Activated naive CD4-positive, alpha-beta T cell (primary cell): ENCODE results near the gene SULF2.

Experiments used
- DNase-seq, 4 experiments: peaks; one replicate each; lab custom pipeline; 2025; lab: John Stamatoyannopoulos, UW

Gene SULF2

DNA sequence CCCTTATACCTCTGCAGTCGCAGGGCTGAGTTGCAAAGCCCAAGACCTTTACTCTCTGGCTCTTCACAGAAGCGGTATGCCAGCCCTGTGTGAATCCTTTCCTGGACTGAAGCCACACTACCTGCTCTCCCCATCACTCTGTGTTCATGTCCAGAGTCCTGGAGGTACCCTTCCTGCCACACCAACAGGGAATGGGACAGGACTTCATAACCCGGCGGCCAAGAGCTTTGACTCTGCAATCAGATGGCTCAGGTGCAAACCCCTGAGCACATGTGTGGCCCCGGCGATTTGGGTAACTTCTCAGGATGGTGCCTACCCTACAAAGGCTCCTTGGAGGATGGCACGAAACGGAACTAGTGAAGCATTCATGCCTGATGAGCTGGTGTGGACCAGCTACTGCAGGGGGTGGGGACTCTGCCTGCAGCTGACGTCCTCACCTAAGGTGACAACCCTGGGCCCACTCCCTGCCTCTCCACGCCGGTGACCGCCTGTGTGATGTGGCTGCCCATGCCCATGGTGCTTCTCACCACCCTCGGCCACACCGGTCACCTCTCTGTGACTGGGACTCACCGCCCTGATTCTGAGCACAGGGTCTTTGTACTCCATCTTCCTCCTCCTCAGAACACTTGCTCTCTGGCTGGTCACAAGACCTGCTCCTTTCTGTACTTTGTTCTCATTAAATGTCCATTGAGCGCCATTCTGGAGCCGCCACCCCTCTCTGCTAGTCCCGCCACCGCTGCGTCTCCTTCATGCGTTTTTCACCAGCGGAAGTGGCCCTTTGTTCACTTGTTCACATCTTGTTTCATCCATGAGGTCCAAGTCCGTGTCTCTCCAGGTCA lies 116.7 kb downstream of the SULF2 start:
- DNase-seq: no peak

DNA sequence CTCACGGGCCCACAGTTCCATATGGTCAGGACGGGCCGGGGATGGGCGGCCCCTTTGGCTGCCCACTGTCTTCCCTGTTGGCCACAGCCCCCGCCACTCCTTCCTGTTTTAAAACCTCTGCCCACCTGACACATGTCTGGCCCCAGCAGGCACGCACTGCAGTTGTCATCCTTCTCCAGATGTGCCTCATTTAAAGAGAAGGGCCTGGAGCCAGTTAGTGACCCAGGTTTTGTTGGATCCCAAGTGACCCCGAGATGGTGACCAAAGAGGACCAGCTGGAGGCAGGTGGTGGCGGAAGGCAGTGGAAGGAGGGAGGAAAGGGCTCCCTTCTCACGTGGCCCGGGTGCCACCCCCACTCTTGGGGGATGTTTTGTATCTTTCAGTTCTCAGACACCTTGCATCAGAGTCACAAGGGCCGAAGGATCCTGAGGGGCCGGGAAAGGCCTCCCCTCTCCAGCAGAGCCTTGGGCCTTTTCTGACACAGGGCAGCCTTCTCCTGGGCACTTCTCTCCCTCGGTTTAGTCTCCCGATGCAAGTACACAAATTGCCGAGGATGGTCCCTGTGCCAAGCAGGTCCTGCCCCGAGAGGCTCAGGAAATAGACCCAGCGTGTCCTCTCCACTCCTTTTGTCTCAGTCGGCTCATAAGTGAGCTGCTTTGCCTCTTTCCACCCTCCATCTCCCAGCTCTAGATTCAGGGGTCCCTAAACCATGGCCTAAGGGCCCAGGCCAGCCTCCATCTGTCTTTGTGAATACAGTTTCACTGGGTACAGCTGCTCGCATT lies 117.6 kb downstream of the SULF2 start:
- DNase-seq: no peak

DNA sequence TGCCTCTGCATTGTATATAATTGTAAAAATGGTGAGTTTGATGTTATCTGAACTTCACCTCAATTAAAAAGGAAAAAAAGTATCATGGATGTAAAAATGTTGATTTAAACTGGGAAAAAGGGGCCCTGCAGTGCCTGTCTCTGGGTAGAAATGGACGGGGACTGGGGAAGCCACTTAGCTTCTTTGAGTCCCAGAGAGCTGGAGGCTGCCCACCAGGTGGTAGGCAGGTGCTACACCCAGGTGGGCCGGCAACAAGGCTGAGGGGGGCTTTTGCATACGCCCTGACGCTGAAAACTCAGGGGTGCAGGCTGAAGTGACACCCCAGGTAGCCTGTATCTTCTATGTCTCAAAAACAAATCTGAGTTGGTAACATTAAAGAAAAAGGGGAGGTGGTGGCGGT lies 118.2 kb downstream of the SULF2 start:
- DNase-seq: no peak

DNA sequence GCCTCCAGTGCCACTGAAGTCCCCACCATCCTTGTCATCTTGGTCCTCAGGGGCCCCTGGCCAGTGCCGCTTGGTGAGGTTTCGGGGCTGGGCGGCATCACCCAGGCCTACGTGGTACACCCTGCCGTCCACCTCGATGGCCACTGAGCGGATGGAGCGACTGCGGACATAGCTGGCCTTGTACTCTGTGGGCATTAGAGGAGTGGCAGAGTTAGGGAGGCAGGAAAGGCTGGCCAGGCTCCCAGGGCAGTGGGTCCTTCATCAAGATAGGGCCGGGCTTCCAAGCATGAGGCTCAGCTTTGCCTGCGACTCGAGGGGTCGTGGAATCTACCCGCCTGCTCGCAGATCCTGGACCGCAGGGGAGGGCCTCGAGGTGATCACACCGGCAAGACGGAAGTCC lies 119.0 kb downstream of the SULF2 start:
- DNase-seq: no peak

DNA sequence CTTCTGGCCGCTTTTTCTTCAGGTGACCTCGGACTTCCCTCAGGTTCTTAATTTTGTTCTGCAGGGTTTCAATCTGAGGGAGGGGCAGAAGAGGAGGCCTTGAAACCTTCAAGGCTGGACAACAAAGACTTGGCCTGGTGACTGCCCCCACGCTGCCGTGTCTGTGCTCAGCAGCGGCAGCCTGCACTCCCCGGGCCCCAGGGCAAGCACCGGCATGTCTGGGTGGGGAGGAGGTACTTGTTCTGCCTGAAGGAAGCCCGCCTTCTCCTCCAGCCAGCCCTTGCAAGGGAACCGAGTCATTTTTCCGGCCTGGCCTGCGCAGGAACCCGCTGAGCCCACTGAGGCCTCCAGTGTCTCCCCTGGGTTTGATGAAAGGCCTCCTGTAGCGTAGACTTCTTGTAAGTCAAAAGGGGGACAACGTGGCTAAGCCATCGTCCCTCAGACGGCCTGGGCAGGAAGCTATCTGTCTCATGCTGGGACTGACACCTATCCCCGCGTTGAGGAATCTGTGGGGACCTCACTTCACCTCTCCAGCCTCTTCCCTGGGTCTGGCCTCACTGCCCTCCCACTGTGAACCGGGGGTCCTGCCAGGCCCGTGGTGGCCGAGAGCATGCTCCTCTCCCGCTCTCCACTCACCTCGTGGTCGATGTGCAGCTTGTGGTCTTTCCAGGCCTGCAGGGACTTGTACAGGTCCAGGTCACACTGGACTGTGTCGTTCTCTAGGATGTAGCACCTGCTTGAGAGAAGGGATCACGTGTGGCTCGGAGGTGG lies 119.9 kb downstream of the SULF2 start:
- DNase-seq: no peak

DNA sequence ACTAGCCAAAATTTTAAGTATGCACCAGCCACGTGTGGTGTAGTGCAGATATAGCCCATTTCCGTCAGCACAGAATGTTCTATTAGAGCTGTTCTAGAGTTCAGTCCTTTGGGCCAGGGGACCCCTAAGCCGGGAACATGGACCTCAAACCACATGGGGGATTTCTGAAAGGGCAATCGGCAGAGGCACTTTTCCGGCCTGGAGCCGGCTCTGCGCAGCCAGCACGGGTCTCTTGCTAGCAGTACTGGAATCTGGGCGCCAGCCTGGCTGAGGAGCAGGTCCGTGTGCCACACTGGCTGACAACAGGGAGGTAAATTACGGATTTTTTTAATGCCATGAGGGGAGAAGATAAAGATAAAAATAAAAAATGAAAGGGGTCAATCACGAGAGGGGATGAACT lies 120.5 kb downstream of the SULF2 start:
- no peak for DNase-seq

DNA sequence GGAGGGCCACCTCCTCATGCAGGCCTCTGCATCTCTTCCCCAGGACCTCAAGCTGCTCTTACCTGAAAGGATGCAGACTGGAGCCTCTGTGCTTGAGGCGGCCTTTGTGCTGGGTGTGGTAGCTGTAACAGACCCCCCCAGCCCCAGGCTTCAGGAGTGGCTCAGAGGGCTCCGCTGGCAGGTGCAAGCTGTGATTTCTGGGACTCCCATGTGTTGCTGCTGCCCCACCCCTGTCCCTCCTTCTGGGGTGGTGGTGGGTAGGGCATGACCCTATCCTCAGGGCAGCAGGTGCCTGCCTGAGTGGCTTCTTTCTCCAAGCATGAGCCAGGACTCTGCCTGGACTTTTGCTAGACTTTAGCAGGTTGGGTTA lies 121.2 kb downstream of the SULF2 start:
- no peak for DNase-seq

DNA sequence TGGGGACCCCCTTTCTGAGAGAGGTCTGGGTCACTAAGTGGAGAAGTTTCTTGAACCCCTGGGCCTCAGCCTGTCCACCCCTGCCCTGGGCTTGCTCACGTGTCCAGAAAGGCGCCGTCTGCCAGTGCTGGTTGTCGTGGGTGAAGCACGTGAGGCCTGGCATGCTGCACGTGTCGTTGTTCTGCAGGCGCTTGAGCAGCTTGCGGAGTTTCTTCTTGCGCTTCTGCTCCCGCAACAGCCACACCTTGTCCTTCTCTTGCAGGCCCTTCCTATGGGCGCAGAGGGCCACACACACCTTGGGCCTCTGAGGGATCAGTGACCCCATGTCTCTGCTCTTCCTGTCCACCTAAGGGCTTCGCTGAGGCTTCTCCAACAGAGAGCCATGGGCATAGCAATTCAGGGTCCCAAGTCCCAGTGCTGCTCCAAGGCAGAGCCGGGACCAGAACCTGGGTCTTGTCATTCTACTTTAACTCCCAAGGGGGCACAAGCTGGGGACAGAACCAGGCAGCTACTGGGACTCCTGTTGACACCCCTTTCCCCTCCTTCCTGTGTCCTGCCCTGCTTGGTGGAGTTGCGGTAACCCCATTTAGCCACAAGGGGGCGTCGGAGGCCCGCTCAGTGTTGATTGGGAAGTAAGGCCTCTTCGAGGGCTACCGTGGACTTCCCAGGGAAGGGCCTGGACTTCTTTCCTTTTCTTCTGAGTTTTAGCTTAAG lies 121.8 kb downstream of the SULF2 start:
- peak; percentile 40 to 63 (median 55) for DNase-seq

DNA sequence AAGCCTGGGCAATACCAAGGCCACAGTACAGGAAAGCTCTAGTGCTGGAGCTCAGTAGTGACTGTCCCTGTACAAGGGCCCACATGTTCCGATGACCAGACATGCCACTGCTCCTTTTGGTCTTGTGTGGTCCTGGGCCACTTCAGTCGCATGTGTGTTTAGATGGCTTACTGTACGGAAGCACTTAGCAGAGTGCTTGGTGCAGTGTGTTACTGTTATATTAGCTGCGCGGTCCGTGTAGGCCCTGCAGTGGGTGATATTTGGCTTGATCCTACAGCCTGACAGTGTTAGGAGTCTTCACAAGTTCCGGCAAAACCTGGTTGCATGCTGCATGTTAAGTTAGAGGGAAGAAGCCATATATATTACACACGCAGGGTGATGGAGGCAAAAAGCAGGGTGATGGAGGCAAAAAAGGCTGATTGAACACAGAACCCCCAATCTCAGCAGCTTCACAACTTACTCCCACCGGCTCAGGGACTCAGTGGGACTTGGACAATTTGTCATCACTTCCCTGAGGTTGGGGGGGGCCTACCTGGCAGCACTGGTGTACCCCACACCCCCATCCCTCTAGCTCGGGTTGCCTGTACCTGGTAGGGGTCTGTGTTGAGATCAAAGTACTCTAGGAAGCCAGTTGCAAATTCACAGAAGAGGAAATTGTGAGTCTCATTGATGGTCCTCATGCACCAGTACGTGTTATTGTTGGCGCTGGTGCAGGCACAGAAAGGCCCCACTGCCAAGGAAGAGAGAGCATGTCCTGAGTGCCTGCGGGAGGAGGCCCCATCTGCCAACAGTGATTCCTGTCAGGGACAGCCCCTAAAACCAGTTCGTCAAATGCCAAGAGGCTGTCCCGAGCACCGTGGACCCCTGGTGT lies 122.6 kb downstream of the SULF2 start:
- no peak for DNase-seq

DNA sequence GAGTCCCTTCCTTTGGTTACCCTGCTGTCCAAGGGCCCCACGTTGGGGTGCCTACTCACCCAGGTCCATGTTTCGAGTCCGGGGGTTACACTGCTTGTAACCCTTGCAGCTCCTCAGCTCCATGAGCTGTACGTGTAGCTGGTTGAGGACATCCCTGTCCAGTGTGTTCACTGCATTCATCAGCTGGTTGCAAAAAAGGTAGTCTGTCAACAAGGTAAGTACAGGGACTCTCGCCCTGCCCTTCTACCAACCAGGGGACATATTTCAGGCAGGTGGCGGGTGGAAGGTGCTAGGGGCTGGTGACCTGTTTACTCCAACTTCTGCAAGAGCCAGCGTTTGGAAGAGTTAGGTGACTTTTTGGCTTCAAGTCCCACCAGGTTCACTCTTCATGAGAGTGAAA lies 123.6 kb downstream of the SULF2 start:
- DNase-seq: no peak

DNA sequence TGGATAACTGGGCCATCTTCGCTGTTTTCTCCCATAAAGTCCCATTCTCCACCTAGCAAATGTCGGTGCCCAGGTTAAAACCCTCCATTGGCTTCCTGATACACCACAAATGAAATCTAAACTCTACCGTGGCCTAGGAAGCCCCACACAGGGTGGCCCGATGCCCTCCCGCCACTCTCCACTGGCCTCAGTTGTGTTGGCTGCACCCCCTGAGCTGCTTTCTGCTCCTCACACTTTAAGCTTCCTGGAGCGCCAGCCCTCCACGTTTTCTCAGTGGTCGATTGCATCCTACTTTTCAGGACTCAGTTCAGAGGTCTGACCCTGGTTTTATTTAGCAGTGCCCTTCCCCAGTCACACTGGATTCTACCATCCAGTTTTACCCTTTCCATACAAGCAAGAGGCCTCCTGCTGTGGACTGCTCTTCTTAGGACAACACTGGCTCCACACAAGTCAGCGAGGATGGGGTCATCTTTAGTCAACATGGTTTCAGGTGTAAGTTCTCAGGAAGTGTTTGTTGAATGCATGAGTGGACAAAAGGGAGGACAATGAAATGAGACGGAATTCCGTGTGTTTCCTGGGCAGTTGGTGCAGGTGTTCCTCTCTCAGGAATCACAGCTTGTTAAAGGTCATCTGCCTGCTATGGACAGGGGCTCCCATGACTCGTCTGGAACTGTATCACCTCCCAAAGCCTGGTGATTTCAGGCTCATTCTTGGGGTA lies 124.1 kb downstream of the SULF2 start:
- DNase-seq: no peak

DNA sequence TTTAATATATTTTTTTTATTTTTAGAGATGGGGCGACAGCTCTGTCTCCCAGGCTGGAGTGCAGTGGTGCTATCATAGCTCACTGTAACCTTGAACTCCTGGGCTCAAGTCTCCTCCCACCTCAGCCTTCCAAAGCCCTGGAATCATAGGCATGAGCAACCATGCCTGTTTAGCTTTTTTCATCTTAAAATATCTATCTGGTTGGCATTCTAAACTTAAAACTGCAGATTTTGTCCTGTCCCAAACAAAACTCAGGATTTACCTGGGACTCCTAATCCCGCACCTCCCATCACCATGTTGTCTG lies 124.7 kb downstream of the SULF2 start:
- DNase-seq: no peak

DNA sequence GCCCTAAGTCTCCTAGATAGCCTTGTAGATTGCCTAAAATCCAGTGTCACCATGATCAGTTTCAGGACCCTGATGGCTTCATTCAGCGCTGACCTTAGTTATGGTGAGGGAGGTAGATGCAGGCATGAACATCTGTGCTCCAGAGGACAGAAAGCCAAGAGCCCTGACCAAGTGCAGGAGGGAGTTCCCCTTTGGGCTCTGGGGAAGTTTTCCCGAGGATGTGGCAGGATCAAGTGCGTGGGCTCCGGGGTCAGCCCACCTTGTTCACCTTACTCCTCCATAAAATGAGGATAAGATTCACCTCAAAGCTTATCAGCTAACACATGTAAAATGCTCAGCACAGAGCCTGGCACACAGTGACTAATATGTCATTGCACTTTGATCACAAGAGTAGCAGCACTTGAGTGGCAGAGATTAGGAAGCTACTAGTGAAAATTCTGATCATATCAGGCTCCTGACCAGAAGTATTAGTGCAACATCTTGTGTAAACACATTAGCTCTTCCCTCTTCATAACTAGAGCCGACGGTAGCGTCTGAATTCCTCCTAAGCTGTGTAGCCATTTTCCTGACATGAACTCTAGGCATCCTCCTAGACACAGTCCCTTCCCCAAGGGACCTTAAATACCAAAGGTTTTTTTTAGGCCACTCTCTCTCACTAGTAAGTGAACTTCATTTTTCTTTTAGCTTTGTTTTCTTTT lies 125.2 kb downstream of the SULF2 start:
- DNase-seq: no peak

DNA sequence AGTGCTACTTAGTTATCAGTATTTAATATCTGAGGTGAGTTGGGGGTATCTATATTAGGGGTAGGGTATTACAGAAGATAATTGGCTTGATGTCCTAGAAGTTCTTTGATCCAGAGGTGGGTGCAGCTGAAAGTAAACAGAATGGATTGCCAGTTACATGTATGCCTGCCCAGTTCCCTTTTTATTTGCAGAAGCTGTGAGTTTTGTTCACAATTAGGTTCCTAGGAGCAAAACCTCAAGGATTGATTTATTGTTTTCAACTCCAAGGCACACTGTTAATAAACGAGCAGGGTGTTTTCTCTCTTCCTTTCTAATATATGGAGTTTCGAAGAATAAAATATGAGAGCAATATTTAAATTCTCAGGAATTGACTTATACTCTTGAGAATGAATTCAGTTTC lies 129.0 kb downstream of the SULF2 start:
- DNase-seq: no peak

DNA sequence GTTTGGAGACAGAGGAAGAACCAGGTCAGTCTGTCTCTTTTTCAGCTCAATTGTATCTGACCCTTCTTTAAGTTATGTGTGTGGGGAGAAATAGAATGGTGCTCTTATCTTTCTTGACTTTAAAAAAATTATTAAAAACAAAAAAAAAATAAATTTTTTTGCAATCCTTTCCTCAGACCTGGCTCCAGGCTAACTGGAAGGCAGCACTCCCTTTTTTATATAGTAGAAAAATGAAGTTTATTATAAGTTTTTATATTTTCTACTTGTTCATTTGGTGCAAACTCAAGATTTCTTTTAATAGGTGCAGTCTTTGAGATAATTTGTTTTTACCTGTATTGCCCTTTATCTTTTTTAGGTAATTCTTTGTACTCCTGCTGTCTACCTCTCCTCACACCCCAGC lies 129.6 kb downstream of the SULF2 start:
- no peak for DNase-seq

DNA sequence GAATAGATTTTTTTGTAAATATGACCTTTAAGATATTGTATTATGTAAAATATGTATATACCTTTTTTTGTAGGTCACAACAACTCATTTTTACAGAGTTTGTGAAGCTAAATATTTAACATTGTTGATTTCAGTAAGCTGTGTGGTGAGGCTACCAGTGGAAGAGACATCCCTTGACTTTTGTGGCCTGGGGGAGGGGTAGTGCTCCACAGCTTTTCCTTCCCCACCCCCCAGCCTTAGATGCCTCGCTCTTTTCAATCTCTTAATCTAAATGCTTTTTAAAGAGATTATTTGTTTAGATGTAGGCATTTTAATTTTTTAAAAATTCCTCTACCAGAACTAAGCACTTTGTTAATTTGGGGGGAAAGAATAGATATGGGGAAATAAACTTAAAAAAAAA lies 130.9 kb downstream of the SULF2 start:
- no peak for DNase-seq

DNA sequence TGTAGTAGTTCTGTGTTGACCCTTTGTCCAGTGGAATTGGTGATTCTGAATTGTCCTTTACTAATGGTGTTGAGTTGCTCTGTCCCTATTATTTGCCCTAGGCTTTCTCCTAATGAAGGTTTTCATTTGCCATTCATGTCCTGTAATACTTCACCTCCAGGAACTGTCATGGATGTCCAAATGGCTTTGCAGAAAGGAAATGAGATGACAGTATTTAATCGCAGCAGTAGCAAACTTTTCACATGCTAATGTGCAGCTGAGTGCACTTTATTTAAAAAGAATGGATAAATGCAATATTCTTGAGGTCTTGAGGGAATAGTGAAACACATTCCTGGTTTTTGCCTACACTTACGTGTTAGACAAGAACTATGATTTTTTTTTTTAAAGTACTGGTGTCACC lies 131.4 kb downstream of the SULF2 start:
- DNase-seq: no peak

DNA sequence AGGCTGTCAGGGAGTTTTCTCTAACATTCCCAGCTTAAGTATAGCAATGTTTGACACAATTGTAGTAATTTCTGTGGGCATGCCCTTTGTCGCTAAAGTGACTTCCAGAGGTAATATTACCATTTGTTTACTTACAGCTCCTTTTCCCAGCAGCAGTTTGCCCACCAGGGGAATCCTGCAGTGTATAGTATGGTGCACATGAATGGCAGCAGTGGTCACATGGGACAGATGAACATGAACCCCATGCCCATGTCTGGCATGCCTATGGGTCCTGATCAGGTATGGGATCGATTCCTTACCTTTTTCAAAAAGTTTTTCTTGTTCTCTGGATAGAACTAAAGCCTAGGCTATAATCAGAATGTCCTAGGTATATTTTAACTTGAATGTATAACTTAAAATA lies 132.5 kb downstream of the SULF2 start:
- no peak for DNase-seq

DNA sequence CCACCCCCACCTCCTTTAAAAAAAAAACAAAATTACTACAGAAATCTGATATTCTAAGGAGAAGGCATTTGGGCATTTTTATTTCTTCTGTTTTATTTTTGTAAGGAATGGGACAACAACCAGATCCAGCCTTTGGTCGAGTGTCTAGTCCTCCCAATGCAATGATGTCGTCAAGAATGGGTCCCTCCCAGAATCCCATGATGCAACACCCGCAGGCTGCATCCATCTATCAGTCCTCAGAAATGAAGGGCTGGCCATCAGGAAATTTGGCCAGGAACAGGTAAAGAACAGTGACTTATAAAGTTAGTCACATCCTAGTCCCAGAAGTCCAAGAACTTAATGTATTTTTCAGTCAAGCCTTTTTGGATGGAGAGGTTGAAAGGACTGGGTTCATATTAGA lies 133.0 kb downstream of the SULF2 start:
- no peak for DNase-seq

DNA sequence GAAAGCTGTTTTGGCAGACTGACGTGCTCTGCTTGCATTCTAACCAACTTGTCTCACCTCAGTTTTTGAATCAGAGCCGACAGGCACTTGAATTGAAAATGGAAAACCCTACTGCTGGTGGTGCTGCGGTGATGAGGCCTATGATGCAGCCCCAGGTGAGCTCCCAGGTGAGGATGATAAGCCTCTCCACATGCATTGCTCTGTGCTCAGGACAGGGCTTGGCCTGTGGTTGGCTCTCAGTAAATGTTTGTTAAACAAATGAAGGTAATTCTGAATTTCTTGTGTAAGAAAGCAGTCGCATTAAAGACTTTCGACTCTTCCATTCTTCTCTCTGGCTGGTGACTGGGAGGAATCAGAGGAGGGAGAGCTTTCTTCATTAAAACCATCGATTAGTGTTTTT lies 136.3 kb downstream of the SULF2 start:
- no peak for DNase-seq
